Activated T-cell treated with anti-CD3 and anti-CD28 coated beads for 4 hours (primary cell): ENCODE measurements around the gene TGM2.

Source experiments
- DNase-seq: peaks from one replicate; pipeline ENCODE4 v3.0.0-alpha.2; 2020

The TGM2 gene

GRCh38 chr20:38129248-38129865 lies 35.7 kb downstream of the TGM2 start:
- DNase-seq = no peak

- DNase-seq = no peak
Observed at GRCh38 chr20:38128691-38129090, 36.4 kb downstream of the TGM2 start.

GRCh38 chr20:38127920-38128528 lies 37.0 kb downstream of the TGM2 start:
- DNase-seq = no peak

- DNase-seq = no peak
Observed at GRCh38 chr20:38126932-38127621, 38.0 kb downstream of the TGM2 start.

- DNase-seq = no peak
Observed at GRCh38 chr20:38126146-38126921, 38.7 kb downstream of the TGM2 start.

GRCh38 chr20:38125157-38126056 lies 39.7 kb downstream of the TGM2 start:
- no peak for DNase-seq

- DNase-seq = no peak
Observed at GRCh38 chr20:38123021-38123587, 42.0 kb downstream of the TGM2 start.

- DNase-seq = no peak
Observed at GRCh38 chr20:38121741-38122140, 43.3 kb downstream of the TGM2 start.

GRCh38 chr20:38120625-38120988 lies 44.5 kb downstream of the TGM2 start:
- no peak for DNase-seq

- DNase-seq = no peak
Observed at GRCh38 chr20:38119446-38119845, 45.6 kb downstream of the TGM2 start.

GRCh38 chr20:38117635-38118034 lies 47.4 kb downstream of the TGM2 start:
- DNase-seq = no peak

- no peak for DNase-seq
Observed at GRCh38 chr20:38117205-38117604, 47.9 kb downstream of the TGM2 start.

GRCh38 chr20:38116409-38117165 lies 48.5 kb downstream of the TGM2 start:
- no peak for DNase-seq

- DNase-seq = no peak
Observed at GRCh38 chr20:38115896-38116295, 49.2 kb downstream of the TGM2 start.

- no peak for DNase-seq
Observed at GRCh38 chr20:38115205-38115604, 49.9 kb downstream of the TGM2 start.

- DNase-seq = no peak
Observed at GRCh38 chr20:38114353-38114791, 50.7 kb downstream of the TGM2 start.

GRCh38 chr20:38113401-38114325 lies 51.4 kb downstream of the TGM2 start:
- no peak for DNase-seq

- no peak for DNase-seq
Observed at GRCh38 chr20:38112930-38113294, 52.2 kb downstream of the TGM2 start.

GRCh38 chr20:38112261-38112929 lies 52.7 kb downstream of the TGM2 start:
- DNase-seq = no peak
